ENCODE results near the gene EFHB.

The EFHB gene

GRCh38 chr3:19934098-19934566 is at the start of gene EFHB:
EFHB (minus strand) TSS chr3:19934217; CDS start chr3:19934018, 199 bp downstream.
- TF ChIP-seq GATA3 (IDR thresholded peaks at IDR 0.05; ENCODE audit: low read depth, low read length) (no peak), GATA2 (IDR thresholded peaks at IDR 0.05; ENCODE audit: low read depth, low read length) (no peak)

GRCh38 chr3:19972054-19972453 is 38.0 kb upstream of the EFHB start:
- TF ChIP-seq GATA3 (IDR thresholded peaks at IDR 0.05; ENCODE audit: low read depth, low read length): no peak; the same call in 1 of the 2 replicates
- no peak for TF ChIP-seq GATA2 (IDR thresholded peaks at IDR 0.05; ENCODE audit: low read depth, low read length)

- no peak for TF ChIP-seq GATA2 (IDR thresholded peaks at IDR 0.05; ENCODE audit: low read depth, low read length)
- no peak for TF ChIP-seq GATA3 (IDR thresholded peaks at IDR 0.05; ENCODE audit: low read depth, low read length)
Observed at GRCh38 chr3:19970327-19970726, 36.3 kb upstream of the EFHB start.

GRCh38 chr3:19967812-19968211 is 33.8 kb upstream of the EFHB start:
- TF ChIP-seq GATA2 (IDR thresholded peaks at IDR 0.05; ENCODE audit: low read depth, low read length) (no peak), GATA3 (IDR thresholded peaks at IDR 0.05; ENCODE audit: low read depth, low read length) (no peak)

GRCh38 chr3:19967208-19967607 is 33.2 kb upstream of the EFHB start:
- TF ChIP-seq GATA3 (IDR thresholded peaks at IDR 0.05; ENCODE audit: low read depth, low read length): no peak
- TF ChIP-seq GATA2 (IDR thresholded peaks at IDR 0.05; ENCODE audit: low read depth, low read length): no peak

GRCh38 chr3:19961960-19962359 is 27.9 kb upstream of the EFHB start:
- no peak for TF ChIP-seq GATA3 (IDR thresholded peaks at IDR 0.05; ENCODE audit: low read depth, low read length)
- no peak for TF ChIP-seq GATA2 (IDR thresholded peaks at IDR 0.05; ENCODE audit: low read depth, low read length)

- TF ChIP-seq GATA3 (IDR thresholded peaks at IDR 0.05; ENCODE audit: low read depth, low read length) (no peak), GATA2 (IDR thresholded peaks at IDR 0.05; ENCODE audit: low read depth, low read length) (no peak)
Observed at GRCh38 chr3:19960696-19961095, 26.7 kb upstream of the EFHB start.

- TF ChIP-seq GATA3 (IDR thresholded peaks at IDR 0.05; ENCODE audit: low read depth, low read length) (no peak), GATA2 (IDR thresholded peaks at IDR 0.05; ENCODE audit: low read depth, low read length) (no peak)
Observed at GRCh38 chr3:19959505-19959904, 25.5 kb upstream of the EFHB start.

- TF ChIP-seq GATA2 (IDR thresholded peaks at IDR 0.05; ENCODE audit: low read depth, low read length) (no peak), GATA3 (IDR thresholded peaks at IDR 0.05; ENCODE audit: low read depth, low read length) (no peak)
Observed at GRCh38 chr3:19954676-19955075, 20.7 kb upstream of the EFHB start.

GRCh38 chr3:19950316-19950715 is 16.3 kb upstream of the EFHB start:
- TF ChIP-seq GATA2 (IDR thresholded peaks at IDR 0.05; ENCODE audit: low read depth, low read length) (no peak), GATA3 (IDR thresholded peaks at IDR 0.05; ENCODE audit: low read depth, low read length) (no peak)

GRCh38 chr3:19948226-19948591 is 14.2 kb upstream of the EFHB start:
- TF ChIP-seq GATA2 (IDR thresholded peaks at IDR 0.05; ENCODE audit: low read depth, low read length) (no peak), GATA3 (IDR thresholded peaks at IDR 0.05; ENCODE audit: low read depth, low read length) (no peak)

GRCh38 chr3:19947549-19948225 is 13.7 kb upstream of the EFHB start:
- TF ChIP-seq GATA2 (IDR thresholded peaks at IDR 0.05; ENCODE audit: low read depth, low read length) (0 out of 2 replicates have a peak, but pooled peaks have one; percentile 18), GATA3 (IDR thresholded peaks at IDR 0.05; ENCODE audit: low read depth, low read length) (no peak)

- TF ChIP-seq GATA3 (IDR thresholded peaks at IDR 0.05; ENCODE audit: low read depth, low read length) (no peak), GATA2 (IDR thresholded peaks at IDR 0.05; ENCODE audit: low read depth, low read length) (no peak)
Observed at GRCh38 chr3:19946832-19947548, 13.0 kb upstream of the EFHB start, which contains the start of gene RAB5A. RAB5A (plus strand) TSS chr3:19947097; CDS start chr3:19950899, 3,802 bp downstream.

- TF ChIP-seq GATA2 (IDR thresholded peaks at IDR 0.05; ENCODE audit: low read depth, low read length) (no peak), GATA3 (IDR thresholded peaks at IDR 0.05; ENCODE audit: low read depth, low read length) (no peak)
Observed at GRCh38 chr3:19945969-19946831, 12.2 kb upstream of the EFHB start.
